ENCODE measurements around the gene PIMREG.

DNA sequence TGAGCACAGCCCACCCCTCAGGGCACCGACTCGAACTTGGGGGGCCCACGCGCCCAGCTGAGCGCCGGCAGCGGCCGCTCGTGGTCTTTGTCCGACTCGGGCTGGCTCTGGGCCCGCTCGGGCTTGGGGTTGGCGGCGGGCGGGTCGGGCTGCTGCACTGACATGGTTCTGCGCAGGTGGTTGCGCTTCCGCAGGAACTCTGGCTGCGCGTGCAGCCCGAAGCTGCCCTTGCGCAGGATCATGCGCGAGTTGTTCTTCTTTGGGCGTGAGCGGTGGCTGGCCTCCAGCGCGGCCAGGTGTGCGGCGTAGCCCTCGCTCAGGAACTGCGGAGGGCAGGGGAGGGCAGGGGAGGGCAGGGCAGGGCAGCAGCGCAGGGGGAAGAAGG lies 11.1 kb downstream of the PIMREG start:
- TF ChIP-seq EZH2phosphoT487 (conservative IDR thresholded peaks at IDR 0.05; ENCODE audit: low read length), result no peak
- TF ChIP-seq, protein P1, sequence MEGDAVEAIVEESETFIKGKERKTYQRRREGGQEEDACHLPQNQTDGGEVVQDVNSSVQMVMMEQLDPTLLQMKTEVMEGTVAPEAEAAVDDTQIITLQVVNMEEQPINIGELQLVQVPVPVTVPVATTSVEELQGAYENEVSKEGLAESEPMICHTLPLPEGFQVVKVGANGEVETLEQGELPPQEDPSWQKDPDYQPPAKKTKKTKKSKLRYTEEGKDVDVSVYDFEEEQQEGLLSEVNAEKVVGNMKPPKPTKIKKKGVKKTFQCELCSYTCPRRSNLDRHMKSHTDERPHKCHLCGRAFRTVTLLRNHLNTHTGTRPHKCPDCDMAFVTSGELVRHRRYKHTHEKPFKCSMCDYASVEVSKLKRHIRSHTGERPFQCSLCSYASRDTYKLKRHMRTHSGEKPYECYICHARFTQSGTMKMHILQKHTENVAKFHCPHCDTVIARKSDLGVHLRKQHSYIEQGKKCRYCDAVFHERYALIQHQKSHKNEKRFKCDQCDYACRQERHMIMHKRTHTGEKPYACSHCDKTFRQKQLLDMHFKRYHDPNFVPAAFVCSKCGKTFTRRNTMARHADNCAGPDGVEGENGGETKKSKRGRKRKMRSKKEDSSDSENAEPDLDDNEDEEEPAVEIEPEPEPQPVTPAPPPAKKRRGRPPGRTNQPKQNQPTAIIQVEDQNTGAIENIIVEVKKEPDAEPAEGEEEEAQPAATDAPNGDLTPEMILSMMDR (IDR thresholded peaks at IDR 0.05; ENCODE audit: insufficient read depth, low read length, poor library complexity, severe bottlenecking), result no peak

Measured in SU-DHL-6 (cell line).